Brain pericyte (primary cell): ENCODE measurements around the gene GTPBP1.
A peak's percentile ranks its signal among the peaks of the same experiment; 100 is the strongest.

ENCODE experiments used
- DNase-seq: peaks from one replicate; pipeline ENCODE4 v3.0.0-alpha.2; 2012; ENCODE audit warnings: low read depth, low spot score

Gene GTPBP1

DNA sequence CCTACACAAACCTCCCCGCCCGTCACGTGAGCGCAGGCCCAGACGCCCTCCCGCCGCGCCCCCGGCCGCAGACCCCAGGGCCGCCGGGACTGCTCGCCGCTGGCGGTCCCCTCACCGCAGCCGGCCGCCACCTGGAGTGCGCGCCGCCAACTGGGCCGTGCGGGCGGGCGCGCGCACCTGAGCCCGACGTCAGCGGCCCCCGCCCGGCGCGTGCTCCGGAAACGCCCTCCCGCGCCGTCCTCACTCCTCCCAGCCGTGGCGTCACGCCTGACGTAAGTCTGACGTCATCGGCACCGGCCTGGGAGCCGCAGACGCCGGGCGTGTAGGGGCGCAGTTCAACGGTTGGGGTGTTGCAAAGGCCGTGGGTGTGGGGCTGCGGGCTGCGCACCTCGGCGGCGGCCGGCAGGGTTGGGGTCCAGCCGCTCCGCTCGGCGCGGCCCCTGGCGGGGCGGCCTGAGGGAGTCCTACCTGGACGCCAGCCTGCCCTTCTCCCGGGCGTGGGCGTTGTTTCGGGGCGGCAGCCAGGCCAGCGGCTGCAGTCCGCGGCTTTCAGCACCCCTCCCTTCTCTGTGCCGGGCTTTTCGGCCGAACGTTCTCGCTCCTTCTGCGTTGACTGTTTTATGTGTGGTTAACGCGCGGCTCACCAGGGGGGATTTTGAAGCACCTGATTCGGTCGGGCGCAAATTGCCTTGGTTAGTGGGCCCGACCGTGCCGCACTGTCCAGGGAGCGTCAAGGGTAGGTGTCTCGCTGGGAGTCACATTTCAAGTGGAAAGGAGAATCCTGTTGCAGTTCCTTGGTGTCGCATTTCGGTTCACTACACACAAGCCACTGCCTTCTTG lies 4.7 kb upstream of the GTPBP1 start, which contains the start of gene JOSD1:
Gene JOSD1, minus strand, starts transcription at position 155 of the 840 bp plus-strand sequence. CDS start 956 bp downstream, outside the sequence.
- DNase-seq = peak; percentile 74

DNA sequence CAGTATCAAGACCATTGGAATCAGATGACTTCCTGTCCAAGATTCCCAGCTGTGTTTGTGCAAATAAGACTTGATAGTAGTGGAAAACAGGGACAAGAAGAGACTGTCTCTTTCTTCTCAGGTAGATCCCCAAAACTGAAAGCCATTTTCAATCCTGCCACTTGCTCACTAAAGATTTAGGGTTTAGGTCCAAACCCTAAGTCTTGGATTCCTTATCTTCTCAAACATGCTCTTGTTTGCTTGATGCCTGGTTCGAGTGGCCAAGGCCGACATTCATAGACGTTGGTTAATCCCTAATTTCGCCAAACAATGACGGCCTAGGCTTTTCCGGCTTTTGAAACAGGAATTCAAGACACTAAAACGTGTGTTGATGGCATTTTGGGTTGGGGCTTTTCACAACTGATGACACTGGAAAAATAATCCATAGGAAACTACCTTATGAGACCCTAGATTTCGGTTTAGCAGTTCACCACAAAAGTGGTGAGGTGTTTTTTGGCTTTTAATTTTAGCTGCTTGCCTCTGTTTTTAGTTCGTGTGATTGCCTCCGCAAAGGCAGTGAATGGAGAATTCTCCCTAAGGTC lies 1.0 kb upstream of the GTPBP1 start:
- no peak for DNase-seq

DNA sequence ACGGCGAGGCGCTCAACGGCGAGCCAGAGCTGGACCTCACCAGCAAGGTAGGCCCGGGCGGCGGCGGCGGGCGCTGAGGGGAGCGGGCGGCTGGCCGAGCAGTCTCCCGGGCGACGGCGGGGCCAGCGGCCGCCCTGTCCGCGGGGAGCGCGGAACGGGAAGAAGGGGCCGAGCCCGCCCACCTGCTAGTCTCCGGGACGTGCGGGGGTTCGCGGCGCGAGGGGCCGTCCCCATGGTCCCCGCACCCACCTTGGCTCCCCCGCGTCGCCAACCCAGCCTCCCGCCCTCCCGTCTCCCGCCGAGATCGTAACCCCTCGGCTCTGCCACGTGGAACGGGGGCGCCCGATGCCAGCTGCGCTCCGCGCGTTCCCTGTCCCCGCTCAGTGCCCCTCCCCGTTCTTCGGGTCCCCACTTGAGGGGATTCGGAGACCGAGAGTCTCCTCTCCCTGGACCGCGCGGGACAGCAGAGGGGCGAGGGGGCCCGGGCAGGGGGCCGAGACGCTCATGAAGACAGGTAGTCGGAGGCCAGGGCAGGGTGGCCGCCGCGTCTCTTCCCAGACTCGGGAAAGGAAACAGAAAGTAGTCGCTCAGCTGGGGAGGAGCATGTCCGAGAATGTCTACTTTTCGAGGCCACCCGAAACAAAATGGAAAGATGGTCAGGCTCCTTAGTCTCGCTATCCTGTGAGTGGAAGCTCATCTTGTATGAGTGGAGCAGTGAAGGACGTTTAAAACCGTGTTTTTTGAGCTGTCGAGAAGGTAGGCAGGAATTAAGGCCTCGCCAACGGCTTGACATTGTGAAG lies 557 bp downstream of the GTPBP1 start:
- DNase-seq = no peak

DNA sequence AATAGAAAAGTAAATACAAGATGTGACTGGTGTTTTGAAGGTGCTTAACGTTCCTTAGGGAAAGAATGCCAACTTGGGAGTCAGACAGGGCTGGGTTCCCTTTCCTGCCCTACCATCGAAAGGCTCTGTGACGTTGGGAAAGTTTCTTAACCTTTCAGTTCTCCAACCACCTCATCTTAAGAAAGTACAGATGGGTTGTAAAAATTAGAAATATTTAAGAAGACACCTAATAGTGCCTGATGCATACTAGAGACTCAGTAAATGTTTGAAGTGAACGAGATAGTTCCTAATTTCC lies 1.1 kb downstream of the GTPBP1 start:
- no peak for DNase-seq

DNA sequence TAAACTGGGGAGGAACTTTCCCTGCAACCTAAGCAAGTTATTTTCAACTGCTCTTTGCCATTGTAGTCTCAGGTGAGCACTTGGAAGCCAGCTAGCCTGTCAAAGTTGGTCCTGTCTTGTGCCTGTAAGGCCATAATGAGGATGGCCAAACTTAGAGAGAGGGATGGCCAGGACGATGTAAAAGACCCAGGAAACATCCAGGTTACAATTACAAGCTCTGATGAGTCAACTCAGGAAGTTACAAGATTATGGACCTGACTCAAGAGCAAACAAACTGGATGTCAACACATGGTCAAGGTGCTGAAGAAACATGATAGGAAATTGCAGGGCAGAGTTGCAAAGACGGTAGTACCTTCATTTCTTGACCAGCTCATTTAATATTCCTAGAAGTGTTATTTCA lies 1.6 kb downstream of the GTPBP1 start:
- DNase-seq = no peak

DNA sequence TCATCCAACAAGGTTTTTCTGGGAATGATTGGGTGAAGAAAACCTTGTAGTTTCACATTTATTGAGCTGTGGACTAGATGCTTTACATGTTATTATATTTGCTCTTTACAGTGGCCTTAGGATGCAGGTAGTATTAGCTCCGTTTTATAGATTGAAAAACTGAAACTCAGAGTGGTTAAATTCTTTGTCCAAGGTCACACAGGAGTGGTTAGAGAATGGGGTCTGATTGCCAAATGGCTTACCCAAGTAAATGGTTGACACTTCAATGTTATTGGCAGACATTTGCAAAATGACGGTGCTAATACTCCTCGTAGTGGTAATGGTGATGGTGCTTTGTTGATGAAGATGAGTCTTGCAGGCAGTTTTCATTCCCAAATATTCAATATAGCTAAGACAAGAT lies 2.2 kb downstream of the GTPBP1 start:
- DNase-seq = no peak

DNA sequence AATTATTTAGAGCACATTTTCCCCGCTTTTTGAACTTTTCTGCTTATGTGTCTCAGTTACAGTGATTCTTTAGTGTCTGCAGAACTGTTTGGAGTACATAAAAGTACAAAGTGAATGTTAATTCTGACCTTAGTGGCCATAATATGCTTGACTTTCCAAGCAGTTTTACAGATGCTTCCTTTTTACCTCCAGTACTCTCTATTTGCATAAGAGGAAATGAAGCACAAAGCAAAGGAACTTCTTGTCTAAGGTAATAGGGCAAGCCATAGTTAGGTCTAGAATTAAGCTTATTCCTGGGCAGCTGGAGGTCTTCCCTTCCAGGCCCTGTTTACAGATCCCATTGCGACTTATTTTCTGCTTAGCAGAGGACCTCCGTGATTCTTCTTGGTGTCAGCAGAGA lies 3.6 kb downstream of the GTPBP1 start:
- DNase-seq = no peak

DNA sequence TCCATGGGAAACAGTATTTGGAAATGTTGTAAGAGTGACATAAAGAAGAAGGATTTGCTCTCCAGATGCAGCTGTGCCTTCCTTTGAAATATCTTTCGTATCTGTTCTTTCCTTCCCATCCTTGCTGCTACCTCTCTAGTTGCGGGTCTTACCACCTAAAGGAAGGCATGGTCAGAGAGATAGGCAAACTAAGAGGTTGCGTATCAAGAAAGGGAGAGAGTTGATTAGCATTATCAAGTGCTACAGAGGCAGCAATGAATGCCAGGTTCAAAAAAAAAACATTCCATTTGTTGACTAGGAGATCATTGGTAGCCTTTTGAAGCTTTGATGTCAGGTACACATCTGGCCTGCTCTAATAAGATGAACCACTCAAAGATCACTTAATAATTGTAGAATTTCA lies 4.6 kb downstream of the GTPBP1 start:
- DNase-seq = no peak

DNA sequence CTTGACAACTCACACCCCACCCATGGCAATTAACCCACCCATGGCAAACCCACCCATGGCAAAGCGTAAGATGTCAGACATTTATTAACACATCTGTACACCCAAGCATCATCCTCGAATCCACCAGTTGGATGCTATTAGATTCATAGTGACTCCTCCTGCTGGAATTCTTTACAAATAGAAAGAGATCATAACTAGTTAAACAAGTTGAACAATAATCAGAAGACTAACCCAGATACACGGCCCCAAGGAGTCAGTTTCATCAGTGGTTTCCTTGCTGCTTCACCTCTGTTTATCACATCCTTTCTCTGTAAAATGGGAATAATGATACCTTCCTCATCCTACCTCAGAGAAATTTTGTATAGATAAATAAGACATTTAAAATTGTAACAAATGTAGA lies 5.1 kb downstream of the GTPBP1 start:
- no peak for DNase-seq

DNA sequence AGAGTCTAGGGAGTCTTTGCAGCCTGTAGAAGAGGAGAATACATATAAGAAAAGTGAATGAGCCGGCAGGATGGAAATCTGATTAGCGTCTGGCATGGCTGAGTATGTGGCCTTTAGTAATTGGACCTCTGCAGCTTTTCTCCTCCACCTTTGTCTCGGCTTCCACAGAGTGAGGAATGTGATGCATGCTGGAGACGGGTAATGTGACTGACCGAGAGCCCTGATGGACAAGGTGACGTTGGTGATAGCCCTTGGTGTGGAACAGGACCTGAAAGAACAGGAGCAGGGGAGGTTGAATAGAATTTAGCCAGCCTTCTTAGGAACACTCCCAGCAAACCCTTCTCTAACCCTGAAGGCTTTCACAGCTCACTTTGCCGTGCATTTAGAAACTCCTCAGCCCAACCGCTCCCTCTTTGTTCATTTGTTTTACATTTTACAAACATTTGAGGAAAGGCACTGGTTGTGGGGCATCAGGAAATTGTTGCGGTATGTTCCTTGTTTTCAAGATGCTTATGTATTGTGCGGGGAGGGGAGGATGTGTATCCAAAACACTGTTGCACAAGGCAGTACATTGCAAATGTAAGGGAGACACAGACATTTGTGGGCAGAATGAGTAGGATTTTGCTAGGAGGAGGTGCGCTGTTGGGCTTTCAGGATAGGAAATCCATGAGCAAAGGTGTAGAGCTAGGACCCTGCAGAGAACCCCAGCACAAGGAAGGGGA lies 6.9 kb downstream of the GTPBP1 start:
- DNase-seq = no peak

DNA sequence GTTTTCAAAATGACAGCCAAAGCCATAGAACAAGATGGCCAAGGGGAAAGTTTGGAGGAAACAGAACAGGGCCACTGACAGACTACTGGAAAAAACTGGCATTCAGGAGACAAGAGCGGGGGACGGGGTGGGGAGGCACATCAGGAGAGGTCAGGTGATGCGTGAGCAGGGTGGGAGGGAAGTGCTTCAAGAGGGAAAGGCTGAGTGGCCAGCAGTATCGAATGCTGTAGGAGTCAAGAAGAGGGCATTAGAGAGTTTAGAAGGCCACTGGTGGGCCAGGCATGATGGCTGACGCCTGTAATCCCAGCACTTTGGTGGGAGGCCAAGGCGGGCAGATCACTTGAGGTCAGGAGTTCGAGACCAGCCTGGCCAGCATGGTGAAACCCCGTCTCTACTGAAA lies 8.2 kb downstream of the GTPBP1 start:
- no peak for DNase-seq

DNA sequence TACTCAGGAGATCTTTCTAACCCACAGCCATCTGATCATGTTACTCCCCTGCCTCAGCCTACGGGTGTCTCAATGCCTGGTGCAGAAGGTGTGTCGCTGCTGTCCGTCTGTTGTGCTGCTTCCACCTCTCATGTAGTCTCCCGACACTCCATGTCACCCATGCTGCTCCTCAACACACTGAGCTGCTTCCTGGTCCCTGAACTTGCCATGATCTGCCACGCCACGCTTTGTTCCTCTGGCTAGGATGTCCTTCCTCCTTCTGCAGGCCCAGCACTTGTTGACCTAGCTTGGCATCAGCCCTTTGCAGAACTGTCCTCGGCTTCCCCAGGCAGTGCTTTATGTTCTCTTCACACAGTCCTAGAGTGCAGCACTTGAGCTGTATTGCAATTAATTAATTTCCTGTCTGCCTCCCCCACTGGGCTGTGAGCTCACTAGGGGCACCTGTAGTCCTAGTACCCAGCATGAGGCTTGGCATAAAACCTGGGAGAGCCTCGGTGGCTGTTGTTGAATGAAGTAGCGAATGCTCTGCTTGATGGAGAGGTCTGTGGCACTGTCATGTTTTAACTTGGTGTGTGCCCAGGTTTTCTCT lies 9.5 kb downstream of the GTPBP1 start:
- DNase-seq = no peak

DNA sequence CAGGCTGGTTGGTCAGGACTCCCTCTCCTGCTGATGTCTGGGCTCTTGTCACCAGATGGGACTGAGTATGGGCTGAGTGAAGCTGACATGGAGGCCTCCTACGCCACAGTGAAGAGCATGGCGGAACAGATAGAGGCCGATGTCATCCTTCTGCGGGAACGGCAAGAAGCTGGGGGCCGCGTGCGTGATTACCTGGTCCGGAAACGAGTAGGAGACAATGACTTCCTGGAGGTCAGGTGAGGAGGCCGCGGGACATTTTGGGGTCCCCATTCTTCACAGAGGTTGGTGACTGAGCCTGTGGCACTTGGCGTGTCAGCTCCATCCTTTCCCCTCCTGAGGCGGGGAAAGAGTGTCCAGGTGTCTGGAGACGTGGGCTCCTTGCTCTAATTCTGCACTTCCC lies 10.1 kb downstream of the GTPBP1 start:
- no peak for DNase-seq

DNA sequence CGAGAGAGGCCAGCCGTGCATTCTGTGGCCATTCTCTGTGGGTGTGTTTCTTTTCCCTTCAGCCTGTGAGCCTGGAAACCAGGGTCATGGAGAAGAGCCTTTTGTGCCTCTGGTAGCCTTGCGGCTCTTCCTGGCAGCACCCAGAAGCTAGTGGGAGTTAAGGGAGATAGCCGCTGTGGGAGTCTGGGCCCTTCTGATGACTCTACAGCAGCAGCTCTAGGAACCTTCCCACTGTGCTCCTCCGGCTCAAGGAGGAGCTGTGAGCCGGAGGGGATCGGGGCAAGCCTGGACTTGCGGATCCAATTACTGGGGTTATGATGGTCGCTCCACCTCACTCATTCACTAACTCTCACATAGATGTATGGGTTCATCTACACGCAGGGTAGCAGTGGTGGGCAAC lies 10.5 kb downstream of the GTPBP1 start:
- no peak for DNase-seq

DNA sequence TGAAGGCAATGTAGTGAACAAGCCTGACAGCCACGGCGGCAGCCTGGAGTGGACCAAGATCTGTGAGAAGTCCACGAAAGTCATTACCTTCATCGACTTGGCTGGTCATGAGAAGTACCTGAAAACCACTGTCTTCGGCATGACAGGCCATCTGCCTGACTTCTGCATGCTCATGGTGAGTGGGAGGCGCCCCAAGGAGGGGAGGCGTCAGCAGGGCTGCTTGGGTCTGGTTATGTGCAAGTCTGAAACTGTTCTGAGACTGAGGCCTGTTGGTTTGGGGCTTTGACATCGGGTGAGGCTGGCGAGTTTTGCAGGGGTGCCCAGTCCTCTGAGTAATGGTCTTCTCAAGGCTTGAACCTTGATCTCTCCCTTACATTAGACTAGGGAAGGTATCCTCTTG lies 11.1 kb downstream of the GTPBP1 start:
- DNase-seq = no peak

DNA sequence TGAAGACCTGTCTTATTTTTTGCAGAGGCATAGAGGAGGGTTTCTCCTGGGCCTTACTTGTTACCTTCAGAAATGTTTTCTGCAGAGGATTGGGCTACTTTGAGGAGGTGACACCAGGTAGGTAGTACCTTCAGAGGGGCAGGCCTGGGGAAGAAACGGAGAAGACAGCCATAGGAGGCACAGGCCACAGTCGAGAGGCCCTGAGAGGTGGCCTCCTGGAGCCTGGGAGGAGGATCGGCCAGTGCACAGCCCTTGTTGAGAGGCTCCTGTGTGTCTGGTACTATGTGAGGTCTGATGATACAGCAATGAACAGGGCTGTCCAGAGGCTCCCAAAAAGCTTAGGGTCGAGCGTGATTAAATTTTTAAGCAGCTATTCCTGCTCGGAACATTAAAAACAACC lies 11.5 kb downstream of the GTPBP1 start:
- no peak for DNase-seq

DNA sequence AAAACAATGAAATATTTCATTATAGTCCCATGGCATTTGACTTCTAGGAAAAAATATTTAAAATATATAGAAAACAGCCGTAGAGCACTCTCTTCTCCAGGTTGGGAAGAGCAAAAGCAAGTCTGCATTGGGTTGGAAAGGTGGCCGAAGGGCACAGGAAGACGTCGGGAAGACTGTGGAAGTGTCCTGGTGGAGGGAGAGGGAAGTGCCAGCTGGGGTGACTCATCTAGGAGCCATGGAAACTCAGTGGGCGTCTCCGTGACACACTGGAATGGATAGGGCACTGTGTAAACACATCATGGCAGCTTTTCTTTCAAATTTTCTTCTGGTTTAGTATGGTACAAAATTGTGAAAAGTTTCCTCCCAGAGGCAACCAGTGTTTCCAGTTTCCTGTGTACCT lies 12.7 kb downstream of the GTPBP1 start:
- DNase-seq = no peak

DNA sequence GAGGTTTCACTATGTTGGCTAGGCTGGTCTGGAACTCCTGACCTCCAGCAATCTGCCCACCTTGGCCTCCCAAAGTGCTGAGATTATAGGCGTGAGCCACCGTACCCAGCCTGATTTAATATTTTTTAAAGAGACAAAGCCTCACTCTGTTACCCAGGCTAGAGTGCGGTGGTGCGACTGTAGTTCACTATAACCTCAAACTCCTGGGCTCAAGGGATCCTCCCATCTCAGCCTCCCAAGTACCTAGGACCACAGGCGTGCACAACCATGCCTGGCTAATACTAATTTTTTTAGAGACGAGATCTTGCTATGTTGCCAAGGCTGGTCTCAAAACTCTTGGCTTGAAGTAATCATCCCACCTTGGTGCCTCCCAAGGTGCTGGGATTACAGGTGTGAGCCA lies 13.5 kb downstream of the GTPBP1 start:
- DNase-seq = no peak

DNA sequence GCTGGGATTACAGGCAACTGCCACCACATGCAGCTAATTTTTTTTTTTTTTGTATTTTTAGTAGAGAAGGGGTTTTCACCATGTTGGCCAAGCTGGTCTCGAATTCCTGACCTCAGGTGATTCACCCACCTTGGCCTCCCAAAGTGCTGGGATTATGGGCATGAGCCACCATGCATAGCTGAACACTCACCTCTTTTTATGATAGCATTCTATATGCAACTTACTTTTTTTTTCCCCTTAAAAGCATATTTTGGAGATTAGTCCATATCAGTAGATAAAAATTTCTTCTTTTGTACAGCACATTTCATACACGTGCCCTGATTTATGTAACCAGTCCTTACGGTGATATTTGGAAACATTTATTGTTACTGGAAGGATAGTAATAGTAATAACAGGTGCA lies 14.6 kb downstream of the GTPBP1 start:
- DNase-seq = no peak

DNA sequence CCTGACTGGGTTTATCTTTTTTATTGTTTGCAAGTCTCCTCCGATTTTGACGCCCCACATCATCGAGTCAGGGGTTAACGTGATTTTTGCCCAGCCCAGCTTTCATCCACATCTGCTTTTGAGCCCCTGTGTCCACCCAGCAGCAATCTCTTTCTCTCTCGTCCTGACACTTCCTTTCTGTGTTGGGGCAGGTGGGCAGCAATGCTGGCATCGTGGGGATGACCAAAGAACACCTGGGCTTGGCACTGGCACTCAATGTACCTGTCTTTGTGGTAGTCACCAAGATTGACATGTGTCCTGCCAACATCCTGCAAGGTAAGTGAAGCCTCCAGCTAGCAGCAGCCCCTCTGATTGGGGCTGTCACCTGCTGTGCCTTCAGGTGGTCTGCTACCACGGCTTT lies 15.8 kb downstream of the GTPBP1 start:
- DNase-seq = no peak

DNA sequence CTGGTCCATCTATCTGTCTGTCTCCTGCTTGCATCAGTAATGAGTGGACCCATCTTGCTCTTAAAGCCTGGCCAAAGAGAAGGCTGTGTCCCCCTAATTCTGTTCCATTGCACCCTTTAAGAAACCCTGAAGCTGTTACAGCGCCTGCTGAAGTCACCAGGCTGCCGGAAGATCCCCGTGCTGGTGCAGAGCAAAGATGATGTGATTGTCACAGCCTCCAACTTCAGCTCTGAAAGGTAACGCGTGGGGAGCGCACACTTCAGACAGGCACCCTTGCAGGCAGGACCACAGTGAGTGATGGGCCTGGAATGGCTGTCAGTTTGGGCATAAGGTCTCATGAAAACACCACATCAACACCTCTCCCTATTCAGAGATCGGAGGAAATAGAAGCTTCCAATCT lies 18.4 kb downstream of the GTPBP1 start:
- DNase-seq = no peak
